SJCRH30 (cell line): Measurements from ENCODE around the gene ITM2B. TPM values are rescaled to one million over a fixed set of nuclear protein-coding genes. Genes with fewer than 3 reads are reported as not detected.
"Not testable (repeated sequence)": the region's sequence is repeated elsewhere in the genome, so short reads cannot be mapped to it uniquely, and the experiment has no call there.

Experiments used
- DNase-seq, 2 experiments: peaks; one replicate each; pipeline ENCODE4 v3.0.0-alpha.2; 2015 to 2020
- H3K27ac ChIP-seq: fragments of 250-450 bp; sonication (Bioruptor Pico); 2 replicates; pipeline ENCODE4 v1.5.1; 2020; ENCODE audit warnings: mild to moderate bottlenecking, moderate library complexity
- H3K27me3 ChIP-seq: fragments of 250-450 bp; sonication (Bioruptor Pico); 2 replicates; pipeline ENCODE4 v1.5.1; 2020; ENCODE audit warnings: mild to moderate bottlenecking, moderate library complexity
- H3K36me3 ChIP-seq: fragments of 250-450 bp; sonication (Bioruptor Pico); 2 replicates; pipeline ENCODE4 v1.5.1; 2020; ENCODE audit warnings: mild to moderate bottlenecking, moderate library complexity
- H3K4me1 ChIP-seq: fragments of 250-450 bp; sonication (Bioruptor Pico); 2 replicates; pipeline ENCODE4 v1.5.1; 2020; ENCODE audit warnings: mild to moderate bottlenecking, moderate library complexity
- H3K4me3 ChIP-seq: fragments of 250-450 bp; sonication (Bioruptor Pico); 2 replicates; pipeline ENCODE4 v1.5.1; 2020; ENCODE audit warnings: mild to moderate bottlenecking, moderate library complexity
- H3K9me3 ChIP-seq: fragments of 250-450 bp; sonication (Bioruptor Pico); replicated peaks from 2 replicates; pipeline ENCODE4 v1.5.1; 2020; ENCODE audit warnings: mild to moderate bottlenecking, moderate library complexity
- total RNA-seq: library from RNA; depleted of rRNA; stranded (reverse); fragments of >200 nt; shearing (Covaris generic); gene quantifications from 2 replicates; pipeline ENCODE4 v1.2.3, GENCODE V29; 2014

Gene ITM2B
- total RNA-seq, 1 experiment from 2014 or later, result 133 TPM

- Histone ChIP-seq H3K4me3 (no peak overlapping the region), H3K4me1 (peaks cover 17% of the 10 kb centered on the region), H3K9me3 (no peaks in the 10 kb centered on the region), H3K36me3 (peaks cover 15% of the 10 kb centered on the region), H3K27me3 (no peaks in the 10 kb centered on the region), H3K27ac (no peak overlapping the region)
- DNase-seq, result no peak
Observed at GRCh38 chr13:48236528-48237353, 3.7 kb downstream of the ITM2B start.

DNA sequence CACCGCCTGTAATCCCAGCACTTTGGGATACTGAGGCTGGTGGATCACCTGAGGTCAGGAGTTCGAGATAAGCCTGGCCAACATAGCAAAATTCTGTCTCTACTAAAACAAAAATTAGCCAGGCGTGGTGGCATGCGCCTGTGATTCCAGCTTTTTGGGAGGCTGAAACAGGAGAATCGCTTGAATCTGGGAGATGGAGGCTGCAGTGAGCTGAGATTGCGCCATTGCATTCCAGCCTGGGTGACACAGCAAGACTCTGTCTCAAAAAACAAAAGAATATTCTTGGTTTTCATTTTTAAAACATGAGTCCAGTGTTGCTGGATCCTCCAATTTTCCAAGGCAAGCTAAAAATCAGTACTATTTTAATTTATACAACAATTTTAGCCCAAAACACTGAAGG lies 6.4 kb downstream of the ITM2B start:
- peaks cover 17% of the 10 kb centered on the region for H3K36me3 ChIP-seq
- H3K4me1 ChIP-seq, result peaks cover 17% of the 10 kb centered on the region
- H3K27me3 ChIP-seq, H3K4me3 ChIP-seq, DNase-seq, H3K9me3 ChIP-seq, H3K27ac ChIP-seq: not testable (repeated sequence)

GRCh38 chr13:48241651-48242050 lies 8.6 kb downstream of the ITM2B start:
- Histone ChIP-seq H3K27ac (no peak overlapping the region), H3K27me3 (no peaks in the 10 kb centered on the region)
- DNase-seq, result no peak

GRCh38 chr13:48242677-48243076 lies 9.7 kb downstream of the ITM2B start:
- Histone ChIP-seq H3K27me3 (no peaks in the 10 kb centered on the region), H3K4me3 (no peak overlapping the region), H3K9me3 (no peaks in the 10 kb centered on the region), H3K27ac (no peak overlapping the region), H3K36me3 (peaks cover 17% of the 10 kb centered on the region), H3K4me1 (no peaks in the 10 kb centered on the region)
- no peak for DNase-seq

More at GRCh38 chr13:48241651-48242050, 8.6 kb downstream of the ITM2B start:
- Histone ChIP-seq H3K4me3 (no peak overlapping the region), H3K36me3 (peaks cover 17% of the 10 kb centered on the region), H3K9me3 (no peaks in the 10 kb centered on the region), H3K4me1 (peaks cover 5% of the 10 kb centered on the region)

GRCh38 chr13:48244159-48244558 lies 11.2 kb downstream of the ITM2B start:
- Histone ChIP-seq H3K4me3 (no peak overlapping the region), H3K27ac (no peak overlapping the region), H3K4me1 (no peaks in the 10 kb centered on the region), H3K36me3 (peaks cover 13% of the 10 kb centered on the region), H3K27me3 (no peaks in the 10 kb centered on the region), H3K9me3 (no peaks in the 10 kb centered on the region)
- DNase-seq, result no peak

DNA sequence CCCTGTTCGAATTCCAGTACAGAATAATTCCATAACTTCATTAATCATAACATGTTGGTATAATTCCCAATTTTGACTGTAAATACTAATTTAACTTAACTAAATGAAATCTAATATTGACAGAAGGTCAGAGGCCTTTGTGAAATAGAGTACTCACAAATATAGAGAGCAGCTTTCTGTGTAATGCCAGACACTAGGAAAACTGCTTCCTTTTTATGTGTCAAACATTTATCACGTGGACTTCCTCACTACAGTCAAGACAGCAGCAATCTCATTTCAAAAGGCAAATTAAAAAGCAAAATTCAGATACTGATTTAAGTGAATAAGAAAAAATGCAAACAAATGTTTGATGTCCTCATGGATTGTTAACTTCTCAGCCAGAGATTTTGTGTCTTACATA lies 13.1 kb downstream of the ITM2B start:
- no peak for DNase-seq
- Histone ChIP-seq H3K4me1 (no peaks in the 10 kb centered on the region), H3K27me3 (no peaks in the 10 kb centered on the region), H3K27ac (no peak overlapping the region), H3K9me3 (no peaks in the 10 kb centered on the region), H3K36me3 (0 out of 2 replicates have a peak, but pooled peaks cover 2% of the 10 kb centered on the region), H3K4me3 (no peak overlapping the region)

- H3K9me3 ChIP-seq, result no peaks in the 10 kb centered on the region
- H3K27ac ChIP-seq, result no peak overlapping the region
- no peaks in the 10 kb centered on the region for H3K27me3 ChIP-seq
- H3K4me1 ChIP-seq, result no peaks in the 10 kb centered on the region
- H3K36me3 ChIP-seq, result peaks cover 1% of the 10 kb centered on the region; the same call in 1 of the 2 replicates
- no peak for DNase-seq
- no peak overlapping the region for H3K4me3 ChIP-seq
Observed at GRCh38 chr13:48249018-48249417, 16.0 kb downstream of the ITM2B start.

GRCh38 chr13:48251611-48252081 lies 18.6 kb downstream of the ITM2B start:
- no peaks in the 10 kb centered on the region for H3K9me3 ChIP-seq
- no peaks in the 10 kb centered on the region for H3K27me3 ChIP-seq
- DNase-seq, result no peak
- no peak overlapping the region for H3K27ac ChIP-seq
- H3K4me3 ChIP-seq, result no peak overlapping the region
- peaks cover 11% of the 10 kb centered on the region; the same call in 1 of the 2 replicates for H3K36me3 ChIP-seq
- no peaks in the 10 kb centered on the region for H3K4me1 ChIP-seq

DNA sequence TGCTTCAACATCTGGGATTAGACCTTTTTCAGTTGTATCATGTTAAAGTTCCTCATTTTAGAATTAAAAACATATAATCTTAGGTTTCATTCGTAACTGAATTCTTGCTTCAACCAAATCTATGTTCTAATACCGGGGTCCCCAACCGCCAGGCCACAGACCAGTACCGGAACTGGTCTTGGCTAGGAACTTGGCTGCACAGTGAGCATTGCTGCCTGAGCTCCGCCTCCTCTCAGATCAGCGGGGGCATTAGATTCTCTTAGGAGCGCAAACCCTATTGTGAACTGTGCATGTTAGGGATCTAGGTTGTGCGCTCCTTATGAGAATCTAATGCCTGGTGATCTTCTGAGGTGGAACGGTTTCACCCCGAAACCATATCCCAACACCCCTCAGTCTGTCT lies 19.2 kb downstream of the ITM2B start:
- Histone ChIP-seq H3K9me3 (no peaks in the 10 kb centered on the region), H3K4me3 (no peak overlapping the region), H3K4me1 (no peaks in the 10 kb centered on the region), H3K27ac (no peak overlapping the region), H3K36me3 (peaks cover 13% of the 10 kb centered on the region), H3K27me3 (no peaks in the 10 kb centered on the region)
- DNase-seq, result no peak

DNA sequence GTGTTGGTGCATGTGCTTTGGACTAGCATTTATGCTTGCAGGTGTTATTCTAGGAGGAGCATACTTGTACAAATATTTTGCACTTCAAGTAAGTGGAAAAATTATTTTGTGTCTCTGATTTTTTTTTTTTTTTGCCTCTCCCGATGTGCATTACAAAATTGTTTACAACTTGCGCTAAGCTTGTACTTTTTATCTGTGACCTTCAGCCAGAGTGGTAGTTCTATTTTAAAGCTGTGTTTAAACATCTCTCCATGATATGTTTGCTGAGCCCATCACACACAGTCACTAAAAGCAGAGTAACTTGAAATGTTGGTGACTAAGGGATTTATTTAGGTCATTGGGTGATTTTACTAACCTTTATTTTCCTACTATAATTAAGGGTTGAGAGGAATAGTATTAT lies 20.8 kb downstream of the ITM2B start:
- no peaks in the 10 kb centered on the region for H3K27me3 ChIP-seq
- no peaks in the 10 kb centered on the region for H3K4me1 ChIP-seq
- no peaks in the 10 kb centered on the region for H3K9me3 ChIP-seq
- no peak overlapping the region for H3K4me3 ChIP-seq
- peaks cover 17% of the 10 kb centered on the region for H3K36me3 ChIP-seq
- no peak for DNase-seq
- no peak overlapping the region for H3K27ac ChIP-seq

- Histone ChIP-seq H3K9me3 (no peaks in the 10 kb centered on the region), H3K4me3 (no peak overlapping the region), H3K27ac (no peak overlapping the region), H3K36me3 (peaks cover 23% of the 10 kb centered on the region), H3K4me1 (no peaks in the 10 kb centered on the region), H3K27me3 (no peaks in the 10 kb centered on the region)
- DNase-seq, result no peak
Observed at GRCh38 chr13:48255090-48255489, 22.1 kb downstream of the ITM2B start.

DNA sequence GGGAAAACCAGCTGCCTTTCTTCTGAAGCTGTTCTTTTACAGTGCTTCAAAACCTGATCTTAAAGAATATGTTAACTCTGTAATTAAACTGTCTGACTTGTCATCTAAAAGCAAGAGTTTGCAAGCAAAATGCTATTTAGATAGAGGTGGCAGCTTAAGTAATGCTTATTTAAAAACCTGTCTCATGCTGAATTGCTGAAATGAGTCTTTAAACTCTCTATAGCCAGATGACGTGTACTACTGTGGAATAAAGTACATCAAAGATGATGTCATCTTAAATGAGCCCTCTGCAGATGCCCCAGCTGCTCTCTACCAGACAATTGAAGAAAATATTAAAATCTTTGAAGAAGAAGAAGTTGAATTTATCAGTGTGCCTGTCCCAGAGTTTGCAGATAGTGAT lies 22.9 kb downstream of the ITM2B start:
- DNase-seq, result no peak
- Histone ChIP-seq H3K4me3 (no peak overlapping the region), H3K27ac (no peak overlapping the region), H3K9me3 (no peaks in the 10 kb centered on the region), H3K4me1 (no peaks in the 10 kb centered on the region), H3K36me3 (peaks cover 27% of the 10 kb centered on the region), H3K27me3 (no peaks in the 10 kb centered on the region)

DNA sequence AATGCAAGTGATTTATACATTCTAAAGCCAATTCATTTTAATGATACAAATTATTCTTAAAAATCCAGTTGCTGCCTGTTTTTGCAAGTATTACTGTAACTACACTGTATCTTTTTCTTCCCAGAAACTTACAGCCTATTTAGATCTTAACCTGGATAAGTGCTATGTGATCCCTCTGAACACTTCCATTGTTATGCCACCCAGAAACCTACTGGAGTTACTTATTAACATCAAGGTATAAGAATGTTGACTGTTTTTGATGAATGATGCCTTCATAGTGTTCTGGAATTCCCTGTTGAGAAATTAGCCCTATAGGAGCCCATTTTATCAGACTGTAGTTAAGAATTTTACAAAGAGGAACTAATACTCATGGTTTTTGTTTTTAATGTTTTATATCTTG lies 25.0 kb downstream of the ITM2B start:
- peaks cover 41% of the 10 kb centered on the region for H3K36me3 ChIP-seq
- no peak for DNase-seq
- H3K4me3 ChIP-seq, result no peak overlapping the region
- H3K9me3 ChIP-seq, result no peaks in the 10 kb centered on the region
- H3K4me1 ChIP-seq, result no peaks in the 10 kb centered on the region
- no peaks in the 10 kb centered on the region for H3K27me3 ChIP-seq
- H3K27ac ChIP-seq, result no peak overlapping the region

DNA sequence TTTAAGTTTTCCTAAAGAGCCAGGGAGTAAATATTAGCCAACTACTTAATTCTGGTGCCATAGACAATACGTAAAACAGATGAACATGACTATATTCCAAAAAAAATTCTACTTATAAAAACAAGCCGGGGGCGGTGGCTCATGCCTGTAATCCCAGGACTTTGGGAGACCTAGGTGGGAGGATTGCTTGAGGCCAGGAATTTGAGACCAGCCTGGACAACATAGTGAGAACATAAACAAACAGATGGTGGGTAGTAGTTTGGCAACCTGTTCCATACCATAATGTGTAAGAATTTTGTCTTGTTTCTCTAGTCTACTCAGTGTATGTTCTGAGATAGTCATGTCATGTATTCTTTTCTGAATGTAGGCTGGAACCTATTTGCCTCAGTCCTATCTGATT lies 25.4 kb downstream of the ITM2B start:
- no peak overlapping the region for H3K27ac ChIP-seq
- H3K4me1 ChIP-seq, result no peaks in the 10 kb centered on the region
- no peak overlapping the region for H3K4me3 ChIP-seq
- DNase-seq, result no peak
- peaks cover 45% of the 10 kb centered on the region for H3K36me3 ChIP-seq
- no peaks in the 10 kb centered on the region for H3K27me3 ChIP-seq
- no peaks in the 10 kb centered on the region for H3K9me3 ChIP-seq

DNA sequence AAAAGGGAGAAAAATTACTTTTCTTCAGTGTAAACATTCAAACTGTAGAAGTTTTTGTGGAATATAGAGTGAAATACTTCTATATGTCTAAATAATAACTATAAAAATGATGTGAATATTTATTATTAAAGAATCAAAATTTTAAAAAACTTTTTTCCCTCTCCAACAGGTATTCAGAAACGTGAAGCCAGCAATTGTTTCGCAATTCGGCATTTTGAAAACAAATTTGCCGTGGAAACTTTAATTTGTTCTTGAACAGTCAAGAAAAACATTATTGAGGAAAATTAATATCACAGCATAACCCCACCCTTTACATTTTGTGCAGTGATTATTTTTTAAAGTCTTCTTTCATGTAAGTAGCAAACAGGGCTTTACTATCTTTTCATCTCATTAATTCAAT lies 28.0 kb downstream of the ITM2B start:
- no peaks in the 10 kb centered on the region for H3K4me1 ChIP-seq
- H3K36me3 ChIP-seq, result peaks cover 35% of the 10 kb centered on the region
- no peaks in the 10 kb centered on the region for H3K9me3 ChIP-seq
- no peak overlapping the region for H3K27ac ChIP-seq
- H3K4me3 ChIP-seq, result no peak overlapping the region
- no peak for DNase-seq
- no peaks in the 10 kb centered on the region for H3K27me3 ChIP-seq

DNA sequence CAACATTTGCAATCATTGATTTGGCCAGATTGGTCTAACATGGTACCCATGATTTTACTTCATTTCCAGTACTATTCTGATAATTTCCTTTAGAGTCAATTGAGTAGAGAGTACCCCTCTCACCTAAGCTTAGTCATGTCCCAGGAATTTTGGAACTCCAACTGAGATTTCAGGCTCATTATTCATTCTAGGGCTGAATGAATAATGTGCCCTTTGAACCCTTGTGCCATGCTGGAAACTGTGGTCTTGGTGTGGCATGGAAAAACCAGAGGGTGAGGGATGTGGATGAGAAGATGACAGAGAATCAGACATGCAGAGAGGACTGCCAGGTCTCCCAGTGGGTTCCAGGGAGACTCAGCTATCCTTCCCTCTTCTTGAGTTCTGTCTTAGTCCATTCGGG lies 30.2 kb downstream of the ITM2B start:
- Histone ChIP-seq H3K4me3 (no peak overlapping the region), H3K27ac (no peak overlapping the region), H3K4me1 (no peaks in the 10 kb centered on the region), H3K9me3 (no peaks in the 10 kb centered on the region), H3K36me3 (peaks cover 30% of the 10 kb centered on the region), H3K27me3 (no peaks in the 10 kb centered on the region)
- DNase-seq, result no peak
